Measurements from ENCODE around the gene SUPT7L.
"Not testable (repeated sequence)": the region's sequence is repeated elsewhere in the genome, so short reads cannot be mapped to it uniquely, and the experiment has no call there.

Gene SUPT7L

DNA sequence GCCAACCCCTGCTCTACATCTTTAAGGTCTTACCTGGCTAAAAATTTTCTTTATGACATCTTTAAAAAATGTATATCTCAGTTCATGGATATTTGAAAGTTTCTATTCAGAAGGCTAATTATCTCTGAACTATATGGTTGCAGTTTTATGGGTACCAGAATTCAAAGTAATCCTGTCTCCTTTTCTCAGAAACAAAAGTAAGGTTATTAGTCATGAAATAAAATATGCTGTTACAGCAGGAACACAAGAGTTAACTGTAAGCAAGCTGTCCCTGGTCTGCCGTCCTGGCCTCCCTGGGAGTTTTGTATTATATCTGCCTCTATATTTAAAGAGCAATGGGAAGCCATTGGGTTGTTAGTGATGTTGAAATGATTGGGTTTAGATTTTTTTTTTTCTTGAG is 34.2 kb upstream of the SUPT7L start:
- Mint-ChIP-seq H3K27ac (no peak overlapping the region), H3K4me1 (peaks cover 11% of the 10 kb centered on the region)

DNA sequence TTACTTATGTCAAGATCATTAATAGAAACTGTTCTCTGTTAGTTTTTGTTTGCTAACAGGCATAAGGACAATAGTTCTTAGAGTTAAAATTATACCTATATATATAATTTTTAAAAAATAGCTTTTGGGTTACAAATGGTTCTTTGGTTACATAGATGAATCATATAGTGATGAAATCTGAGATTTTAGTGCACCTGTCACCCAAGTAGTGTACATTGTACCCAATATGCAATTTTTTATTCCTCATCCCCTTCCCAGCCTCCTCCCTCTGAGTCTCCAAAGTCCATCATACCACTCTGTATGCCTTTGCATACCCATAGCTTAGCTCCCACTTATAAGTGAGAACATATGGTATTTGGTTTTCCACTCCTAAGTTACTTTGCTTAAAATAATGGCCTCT is 26.6 kb upstream of the SUPT7L start:
- H3K4me3 Mint-ChIP-seq = no peak overlapping the region
- H3K27me3 Mint-ChIP-seq (ENCODE audit: low read depth) = no peaks in the 10 kb centered on the region
- no peaks in the 10 kb centered on the region for H3K9me3 Mint-ChIP-seq
- H3K27ac Mint-ChIP-seq = no peak overlapping the region
- H3K36me3 Mint-ChIP-seq (ENCODE audit: low read depth) = peaks cover 42% of the 10 kb centered on the region
- H3K4me1 Mint-ChIP-seq = no peaks in the 10 kb centered on the region
- TF ChIP-seq, protein P1, sequence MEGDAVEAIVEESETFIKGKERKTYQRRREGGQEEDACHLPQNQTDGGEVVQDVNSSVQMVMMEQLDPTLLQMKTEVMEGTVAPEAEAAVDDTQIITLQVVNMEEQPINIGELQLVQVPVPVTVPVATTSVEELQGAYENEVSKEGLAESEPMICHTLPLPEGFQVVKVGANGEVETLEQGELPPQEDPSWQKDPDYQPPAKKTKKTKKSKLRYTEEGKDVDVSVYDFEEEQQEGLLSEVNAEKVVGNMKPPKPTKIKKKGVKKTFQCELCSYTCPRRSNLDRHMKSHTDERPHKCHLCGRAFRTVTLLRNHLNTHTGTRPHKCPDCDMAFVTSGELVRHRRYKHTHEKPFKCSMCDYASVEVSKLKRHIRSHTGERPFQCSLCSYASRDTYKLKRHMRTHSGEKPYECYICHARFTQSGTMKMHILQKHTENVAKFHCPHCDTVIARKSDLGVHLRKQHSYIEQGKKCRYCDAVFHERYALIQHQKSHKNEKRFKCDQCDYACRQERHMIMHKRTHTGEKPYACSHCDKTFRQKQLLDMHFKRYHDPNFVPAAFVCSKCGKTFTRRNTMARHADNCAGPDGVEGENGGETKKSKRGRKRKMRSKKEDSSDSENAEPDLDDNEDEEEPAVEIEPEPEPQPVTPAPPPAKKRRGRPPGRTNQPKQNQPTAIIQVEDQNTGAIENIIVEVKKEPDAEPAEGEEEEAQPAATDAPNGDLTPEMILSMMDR (IDR thresholded peaks at IDR 0.05; ENCODE audit: unreplicated experiment in 3 of 3) = no peak

More for the DNA sequence above, 34.2 kb upstream of the SUPT7L start:
- Mint-ChIP-seq H3K4me3 (no peak overlapping the region), H3K9me3 (no peaks in the 10 kb centered on the region), H3K27me3 (ENCODE audit: low read depth) (no peaks in the 10 kb centered on the region), H3K36me3 (ENCODE audit: low read depth) (peaks cover 26% of the 10 kb centered on the region)
- TF ChIP-seq, protein P1 (IDR thresholded peaks at IDR 0.05; ENCODE audit: unreplicated experiment in 3 of 3) = no peak

DNA sequence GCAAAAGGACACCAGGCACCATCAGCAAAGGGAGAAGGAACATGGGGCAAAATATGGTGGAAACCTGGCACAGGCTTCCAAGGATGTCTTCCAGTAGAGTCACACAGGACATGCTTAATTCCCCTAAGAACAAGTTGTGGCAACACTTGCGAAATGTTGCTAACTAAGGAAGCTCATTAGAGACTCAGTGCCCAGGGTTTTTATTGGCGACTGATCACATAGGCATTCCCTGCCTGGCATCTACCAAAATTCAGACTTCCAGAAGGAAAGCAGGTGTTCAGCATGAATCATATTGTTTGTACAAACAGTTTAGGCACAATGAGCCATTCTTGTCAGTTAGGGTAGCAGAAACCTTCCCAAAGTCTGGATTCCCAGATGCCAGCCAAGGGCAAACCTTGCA is 26.0 kb upstream of the SUPT7L start:
- Mint-ChIP-seq H3K36me3 (ENCODE audit: low read depth) (peaks cover 48% of the 10 kb centered on the region), H3K4me3 (no peak overlapping the region), H3K27ac (no peak overlapping the region), H3K27me3 (ENCODE audit: low read depth) (no peaks in the 10 kb centered on the region), H3K9me3 (no peaks in the 10 kb centered on the region), H3K4me1 (no peaks in the 10 kb centered on the region)
- TF ChIP-seq, protein P1 (IDR thresholded peaks at IDR 0.05; ENCODE audit: unreplicated experiment in 3 of 3) = no peak

DNA sequence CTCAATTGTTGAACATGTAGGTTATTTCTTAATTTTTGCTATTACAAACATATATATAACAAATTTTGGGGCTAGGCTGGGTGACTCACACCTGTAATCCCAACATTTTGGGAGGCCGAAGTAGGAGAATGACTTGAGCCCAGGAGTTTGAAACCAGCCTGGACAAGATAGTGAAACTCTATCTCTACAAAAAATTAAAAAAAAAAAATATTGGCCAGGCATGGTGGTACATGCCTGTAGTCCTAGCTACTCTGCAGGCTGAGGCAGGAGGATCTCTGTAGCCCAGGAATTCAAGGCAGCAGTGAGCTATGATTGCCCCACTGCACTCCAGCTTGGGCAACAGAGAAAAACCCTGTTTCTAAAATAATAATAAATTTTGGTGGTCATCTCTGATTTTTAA is 23.8 kb upstream of the SUPT7L start:
- Mint-ChIP-seq H3K36me3 (ENCODE audit: low read depth) (peaks cover 46% of the 10 kb centered on the region), H3K4me1 (no peaks in the 10 kb centered on the region), H3K27ac (no peak overlapping the region), H3K4me3 (no peak overlapping the region), H3K27me3 (ENCODE audit: low read depth) (no peaks in the 10 kb centered on the region), H3K9me3 (no peaks in the 10 kb centered on the region)
- TF ChIP-seq, protein P1 (IDR thresholded peaks at IDR 0.05; ENCODE audit: unreplicated experiment in 3 of 3) = no peak

DNA sequence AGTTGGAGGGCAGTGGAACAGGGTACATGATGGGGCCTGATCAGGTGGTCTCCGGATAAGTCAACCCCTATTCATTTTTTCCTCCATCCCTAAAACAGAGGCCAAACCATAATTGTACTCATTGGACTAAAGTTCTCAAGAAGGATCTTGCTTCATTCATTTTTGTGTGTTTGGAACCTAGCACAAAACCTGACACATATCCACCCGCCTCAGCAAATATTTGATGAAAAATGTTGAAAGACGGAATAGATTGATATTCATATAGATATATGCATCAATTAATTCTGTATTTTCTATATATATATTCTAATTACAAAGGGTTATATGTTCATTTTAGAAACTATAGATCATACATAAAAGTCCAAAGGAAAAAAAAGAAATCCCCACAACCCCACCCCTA is 22.2 kb upstream of the SUPT7L start:
- Mint-ChIP-seq H3K27me3 (ENCODE audit: low read depth) (no peaks in the 10 kb centered on the region), H3K36me3 (ENCODE audit: low read depth) (peaks cover 39% of the 10 kb centered on the region), H3K4me1 (no peaks in the 10 kb centered on the region), H3K9me3 (no peaks in the 10 kb centered on the region), H3K27ac (no peak overlapping the region), H3K4me3 (no peak overlapping the region)
- TF ChIP-seq, protein P1 (IDR thresholded peaks at IDR 0.05; ENCODE audit: unreplicated experiment in 3 of 3) = no peak

DNA sequence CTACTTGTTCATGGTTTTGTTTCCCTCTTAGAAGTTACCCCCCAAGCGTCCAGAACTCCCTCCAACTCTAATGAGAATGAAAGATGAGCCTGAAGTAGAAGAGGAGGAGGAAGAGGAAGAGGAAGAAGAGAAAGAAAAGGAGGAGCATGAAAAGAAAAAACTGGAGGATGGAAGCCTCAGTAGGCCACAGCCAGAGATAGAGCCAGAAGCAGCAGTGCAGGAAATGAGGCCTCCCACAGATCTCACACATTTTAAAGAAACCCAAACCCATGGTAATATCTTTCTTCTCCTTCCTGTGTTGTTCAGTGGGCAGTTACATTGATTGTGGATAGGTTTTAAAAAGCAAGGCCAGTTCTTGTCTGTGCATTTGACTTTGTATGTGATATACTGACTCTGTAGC is 21.6 kb upstream of the SUPT7L start:
- H3K4me1 Mint-ChIP-seq; H3K27ac Mint-ChIP-seq; H3K4me3 Mint-ChIP-seq; H3K9me3 Mint-ChIP-seq; H3K27me3 Mint-ChIP-seq (ENCODE audit: low read depth): not testable (repeated sequence)
- peaks cover 40% of the 10 kb centered on the region for H3K36me3 Mint-ChIP-seq (ENCODE audit: low read depth)
